Upper lobe of left lung (tissue), 4 donors: ENCODE measurements around the gene CRYBB2.

Source experiments
- CTCF ChIP-seq, 6 experiments: fragments of 450-650 bp in 4 of 6; fragments of 200-600 bp in 2 of 6; sonication (generic) in 2 of 6; IDR thresholded peaks; one replicate each; pipeline ENCODE4 v1.5.1; 2016 to 2019; ENCODE audit warnings: antibody characterized with exemption in 6 of 6
- EP300 ChIP-seq, 4 donors: sonication (generic); formaldehyde crosslinking; IDR thresholded peaks; one replicate each; pipeline ENCODE4 v1.5.1; 2017; ENCODE audit warnings: antibody characterized with exemption in 4 of 4, control low read depth in 2 of 4
- POLR2A ChIP-seq, 4 donors: fragments of 450-650 bp; IDR thresholded peaks; one replicate each; pipeline ENCODE4 v1.5.1; 2016 to 2017; ENCODE audit warnings: antibody characterized with exemption in 4 of 4, mild to moderate bottlenecking in 2 of 4
- POLR2AphosphoS5 ChIP-seq, 2 donors: sonication (generic); formaldehyde crosslinking; IDR thresholded peaks; one replicate each; pipeline ENCODE4 v1.5.1; 2017; ENCODE audit warnings: antibody characterized with exemption in 2 of 2

DNA sequence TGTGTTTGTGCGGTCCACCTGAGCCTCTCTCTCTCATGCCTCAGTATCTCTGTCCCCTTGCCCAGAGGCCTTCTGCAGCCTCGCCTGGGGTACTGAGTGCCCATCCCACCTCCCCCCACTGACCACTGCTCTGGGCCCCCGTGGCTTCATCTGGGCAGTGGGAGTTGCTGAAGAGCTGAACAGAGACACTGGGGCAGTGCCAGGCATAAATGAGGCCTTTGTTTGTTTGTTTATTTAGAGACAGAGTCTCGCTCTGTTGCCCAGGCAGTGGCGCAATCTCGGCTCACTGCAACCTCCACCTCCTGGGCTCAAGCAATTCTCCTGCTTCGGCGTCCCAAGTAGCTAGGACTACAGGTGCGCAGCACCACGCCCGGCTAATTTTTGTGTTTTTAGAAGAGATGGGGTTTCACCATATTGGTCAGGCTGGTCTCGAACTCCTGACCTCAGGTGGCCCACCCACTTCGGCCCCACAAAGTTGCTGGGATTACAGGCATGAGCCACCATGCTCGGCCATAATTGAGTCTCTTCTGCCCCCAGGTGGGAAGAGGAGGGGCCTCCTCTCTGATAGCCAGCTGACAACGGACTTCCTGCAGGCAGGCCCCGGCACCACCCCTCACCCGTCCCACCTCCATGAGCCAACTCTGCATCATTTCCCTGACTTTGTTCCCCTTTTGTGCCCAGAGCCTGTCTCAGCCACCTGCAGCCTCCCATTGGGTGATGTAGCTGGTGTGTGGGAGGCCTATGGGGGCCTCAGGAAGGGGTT lies 10.5 kb upstream of the CRYBB2 start:
- TF ChIP-seq CTCF (IDR thresholded peaks at IDR 0.05) (no peak), POLR2AphosphoS5 (IDR thresholded peaks at IDR 0.05) (no peak), EP300 (IDR thresholded peaks at IDR 0.05) (no peak), POLR2A (IDR thresholded peaks at IDR 0.05) (no peak)
